Body of pancreas (tissue), 4 donors: ENCODE results near the gene VAV2. TPM values are rescaled to one million over a fixed set of nuclear protein-coding genes. Genes with fewer than 3 reads are reported as not detected.

Source experiments
- ATAC-seq: fragments of 150-250 bp; one replicate; pipeline ENCODE4 v1.9.1; 2016
- DNase-seq, 4 donors: peaks; one replicate each; pipeline ENCODE4 v3.0.0-alpha.2; 2019
- H3K27ac ChIP-seq, 4 donors: fragments of 200-600 bp; sonication (generic); 1 replicate in 3 of 4; 2 replicates in 1 of 4; pipeline versions ENCODE4 v1.5.1 to v1.6.1; 2016 to 2019; ENCODE audit warnings: mild to moderate bottlenecking in 1 of 4, mixed read lengths in 1 of 4, moderate library complexity in 1 of 4
- H3K27me3 ChIP-seq, 2 donors: fragments of 200-600 bp; sonication (generic); one replicate each; pipeline ENCODE4 v1.6.0; 2016; ENCODE audit warnings: mild to moderate bottlenecking in 1 of 2
- H3K36me3 ChIP-seq, 2 donors: fragments of 200-600 bp; sonication (generic); replicated peaks in 1 of 2; 2 replicates each; pipeline ENCODE4 v1.5.1; 2016; ENCODE audit warnings: low read depth in 2 of 2; ENCODE audit not compliant: insufficient read depth in 1 of 2
- H3K4me1 ChIP-seq: fragments of 200-600 bp; sonication (generic); one replicate; pipeline ENCODE4 v1.6.0; 2016
- H3K4me3 ChIP-seq, 2 donors: fragments of 200-600 bp; sonication (generic); 1 replicate in 1 of 2; 2 replicates in 1 of 2; pipeline ENCODE4 v1.5.1; 2016 to 2019
- H3K9me3 ChIP-seq, 3 donors: fragments of 200-600 bp; sonication (generic); 1 replicate in 2 of 3; 2 replicates in 1 of 3; pipeline ENCODE4 v1.5.1; 2016
- POLR2A ChIP-seq, 3 donors: fragments of 450-650 bp; IDR thresholded peaks; one replicate each; pipeline ENCODE4 v1.6.1; 2016; ENCODE audit warnings: antibody characterized with exemption in 3 of 3, mild to moderate bottlenecking in 2 of 3
- WGBS, 2 donors: methylation state at CpG; one replicate each; pipeline ENCODE4 v1.1.5; 2017; 5-methylcytosine and 5-hydroxymethylcytosine counted together
- intact Hi-C: fragments of 100-400 bp; cut with DNase I; formaldehyde crosslinking; loops from one replicate; pipeline ENCODE4 v1.15.1; 2023
- total RNA-seq, 2 donors: library from RNA; depleted of rRNA; stranded (reverse); fragments of >200 nt; gene quantifications; one replicate each; pipeline ENCODE4 v1.1.0, GENCODE V29; 2016
- TF ChIP-seq, protein P1 (sequence below), 7 experiments: fragments of 450-650 bp in 4 of 7; fragments of 200-600 bp in 3 of 7; sonication (generic) in 3 of 7; IDR thresholded peaks; one replicate each; pipeline ENCODE4 v1.5.1; 2016 to 2019; ENCODE audit warnings: antibody characterized with exemption in 7 of 7

VAV2 gene
- total RNA-seq, 2 donors from 2014 or later = 31.6 to 32.3 TPM

DNA sequence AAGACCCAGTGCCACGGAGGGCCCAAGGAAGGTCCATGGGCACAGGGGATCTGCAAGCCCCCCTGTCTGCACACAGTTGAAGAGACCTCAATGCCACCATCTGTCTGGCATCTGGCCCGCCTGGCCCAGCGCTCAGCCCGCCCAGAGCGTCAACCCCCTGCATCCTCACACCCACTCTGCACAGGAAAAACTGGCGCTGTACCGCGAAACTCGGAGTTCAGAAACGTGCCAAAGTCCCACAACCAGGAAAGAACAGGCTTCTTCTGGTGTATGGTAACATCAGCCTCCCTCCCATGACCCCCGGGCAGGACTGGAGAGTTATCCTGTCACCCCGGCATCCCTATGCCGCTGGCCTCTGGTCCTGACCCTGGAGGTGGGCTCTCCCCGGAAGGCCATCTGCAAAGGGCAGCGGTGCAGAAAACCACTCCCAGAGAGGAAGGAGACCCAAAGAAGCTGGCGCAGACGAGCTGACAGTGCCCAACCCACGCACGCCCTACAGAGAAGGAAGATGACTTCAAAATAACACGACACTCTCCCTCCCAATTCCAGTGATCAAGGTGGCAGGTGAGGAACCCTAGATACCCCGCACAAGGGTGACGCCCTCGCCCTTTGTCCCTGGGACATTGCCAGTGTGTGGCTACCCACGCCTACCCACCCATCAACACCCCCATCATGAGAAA is 18.9 kb downstream of the VAV2 start:
- Histone ChIP-seq H3K27me3 (no peaks in the 10 kb centered on the region), H3K36me3 (no peaks in the 10 kb centered on the region), H3K9me3 (no peaks in the 10 kb centered on the region), H3K4me1 (peaks cover 74% of the 10 kb centered on the region), H3K4me3 (no peak overlapping the region), H3K27ac (peak overlapping the region; percentile 64 to 93 (median 73))
- TF ChIP-seq, protein P1, sequence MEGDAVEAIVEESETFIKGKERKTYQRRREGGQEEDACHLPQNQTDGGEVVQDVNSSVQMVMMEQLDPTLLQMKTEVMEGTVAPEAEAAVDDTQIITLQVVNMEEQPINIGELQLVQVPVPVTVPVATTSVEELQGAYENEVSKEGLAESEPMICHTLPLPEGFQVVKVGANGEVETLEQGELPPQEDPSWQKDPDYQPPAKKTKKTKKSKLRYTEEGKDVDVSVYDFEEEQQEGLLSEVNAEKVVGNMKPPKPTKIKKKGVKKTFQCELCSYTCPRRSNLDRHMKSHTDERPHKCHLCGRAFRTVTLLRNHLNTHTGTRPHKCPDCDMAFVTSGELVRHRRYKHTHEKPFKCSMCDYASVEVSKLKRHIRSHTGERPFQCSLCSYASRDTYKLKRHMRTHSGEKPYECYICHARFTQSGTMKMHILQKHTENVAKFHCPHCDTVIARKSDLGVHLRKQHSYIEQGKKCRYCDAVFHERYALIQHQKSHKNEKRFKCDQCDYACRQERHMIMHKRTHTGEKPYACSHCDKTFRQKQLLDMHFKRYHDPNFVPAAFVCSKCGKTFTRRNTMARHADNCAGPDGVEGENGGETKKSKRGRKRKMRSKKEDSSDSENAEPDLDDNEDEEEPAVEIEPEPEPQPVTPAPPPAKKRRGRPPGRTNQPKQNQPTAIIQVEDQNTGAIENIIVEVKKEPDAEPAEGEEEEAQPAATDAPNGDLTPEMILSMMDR (IDR thresholded peaks at IDR 0.05) = no peak
- ATAC-seq (no peak), DNase-seq (peak in 2 of 4 donors; percentile 44 to 46)
- 85 to 88% methylated on average over 8 to 23 of the region's 24 CpGs for WGBS, 2 donors
- intact Hi-C loops = no loop called here

DNA sequence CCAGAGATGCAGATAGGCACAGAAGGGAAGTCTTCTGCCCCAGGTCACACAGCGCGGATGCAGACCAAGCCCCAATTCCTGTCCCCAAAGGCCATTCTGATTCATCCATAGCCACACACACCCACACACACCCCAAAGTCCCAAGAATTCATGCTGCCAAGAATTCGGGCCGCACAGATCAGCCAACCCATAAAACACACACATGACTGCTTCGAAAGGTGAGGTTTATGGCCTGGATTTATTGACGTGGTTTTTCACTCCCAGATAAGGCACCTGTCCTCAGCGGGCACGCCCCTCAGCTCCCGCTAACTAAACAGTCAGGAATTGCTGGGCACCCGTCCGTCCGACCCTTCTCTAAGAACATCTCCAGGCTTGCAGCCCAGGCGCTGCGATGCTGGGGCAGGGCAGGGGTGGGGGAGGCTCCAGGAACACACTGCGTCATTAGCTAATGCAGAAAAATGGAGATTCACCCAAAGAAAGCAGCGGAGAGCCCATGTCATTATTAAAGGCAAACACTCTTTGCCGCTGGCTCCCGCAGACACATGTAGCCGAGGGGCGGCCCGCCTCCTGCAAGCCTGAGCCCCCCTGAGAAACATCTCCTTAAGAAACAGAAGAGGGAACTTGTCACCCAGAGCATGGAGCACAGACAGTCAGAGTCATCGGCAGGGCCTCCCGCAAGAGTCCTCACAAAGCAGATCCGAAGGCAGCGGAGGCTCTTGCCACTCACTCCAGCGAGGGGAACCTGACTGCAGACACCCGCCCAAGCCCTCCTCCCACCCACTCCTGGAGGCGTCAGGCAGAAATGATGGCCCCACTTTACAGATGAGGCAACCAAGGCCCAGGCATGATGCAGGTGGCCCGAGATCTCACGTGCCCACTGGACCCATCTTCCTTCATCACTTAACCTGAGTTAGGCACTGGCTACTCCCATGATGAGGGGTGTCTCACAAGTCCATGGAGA is 19.9 kb downstream of the VAV2 start:
- ATAC-seq (no peak), DNase-seq (peak in 2 of 4 donors; percentile 22 to 35)
- H3K4me1 ChIP-seq = peaks cover 64% of the 10 kb centered on the region
- no peaks in the 10 kb centered on the region for H3K9me3 ChIP-seq
- H3K27me3 ChIP-seq = no peaks in the 10 kb centered on the region
- WGBS, 2 donors = 58 to 66% methylated on average over 11 to 30 of the region's 30 CpGs
- H3K4me3 ChIP-seq = no peak overlapping the region
- H3K27ac ChIP-seq = peak overlapping the region in 3 of 4 donors; percentile 25 to 93 (median 52)
- intact Hi-C loops = no loop called here
- H3K36me3 ChIP-seq = no peaks in the 10 kb centered on the region
- no peak for TF ChIP-seq POLR2A (IDR thresholded peaks at IDR 0.05)
- TF ChIP-seq, protein P1 (IDR thresholded peaks at IDR 0.05) = no peak

DNA sequence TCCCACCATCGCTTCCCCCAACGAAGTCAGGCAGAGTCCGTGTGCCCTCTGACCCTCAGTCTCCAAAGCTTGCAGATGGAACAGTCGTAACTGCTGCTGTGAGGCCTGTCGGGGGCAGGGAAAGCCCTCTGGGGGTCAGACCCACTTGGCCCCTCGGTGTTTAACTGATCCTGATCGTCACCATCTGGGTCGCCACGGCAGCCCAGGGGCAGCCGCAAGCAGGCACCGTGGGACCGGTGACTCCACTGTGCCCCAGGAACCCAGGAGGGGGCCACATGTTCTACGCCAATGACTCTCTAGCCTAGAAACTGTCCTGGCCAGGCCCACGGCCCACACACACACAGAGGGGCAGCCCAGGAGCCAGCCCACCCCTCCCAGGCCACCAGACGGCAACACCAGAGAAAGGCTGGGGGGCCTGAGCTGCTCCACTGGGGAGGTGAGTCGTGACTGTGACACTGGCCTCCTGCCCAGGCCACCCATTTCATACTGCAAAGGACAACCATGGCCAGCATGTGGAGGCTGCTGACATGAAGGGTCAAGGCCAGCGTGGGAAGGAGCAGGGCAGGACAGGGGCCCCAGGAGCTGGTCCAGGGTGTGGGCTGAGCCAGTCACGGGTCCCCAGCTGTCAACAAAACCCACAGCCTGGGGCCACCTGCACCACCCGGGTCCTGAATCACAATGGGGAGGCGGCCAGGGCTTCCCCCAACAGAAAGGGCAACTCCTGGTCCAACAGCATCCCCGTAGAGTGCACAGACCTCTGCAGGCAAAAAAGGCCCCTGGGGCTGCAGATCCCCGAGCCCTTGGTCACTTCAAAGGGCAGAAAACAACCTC is 20.8 kb downstream of the VAV2 start:
- no peak for TF ChIP-seq POLR2A (IDR thresholded peaks at IDR 0.05)
- TF ChIP-seq, protein P1 (IDR thresholded peaks at IDR 0.05) = no peak
- Histone ChIP-seq H3K27me3 (no peaks in the 10 kb centered on the region), H3K4me1 (peaks cover 55% of the 10 kb centered on the region), H3K9me3 (no peaks in the 10 kb centered on the region), H3K4me3 (no peak overlapping the region), H3K27ac (peak overlapping the region; percentile 21 to 57 (median 38)), H3K36me3 (no peaks in the 10 kb centered on the region)
- DNase-seq (peak in 2 of 4 donors; percentile 32 to 41), ATAC-seq (no peak)
- intact Hi-C loops = no loop called here
- WGBS, 2 donors = 76 to 83% methylated on average over 10 to 21 of the region's 22 CpGs

DNA sequence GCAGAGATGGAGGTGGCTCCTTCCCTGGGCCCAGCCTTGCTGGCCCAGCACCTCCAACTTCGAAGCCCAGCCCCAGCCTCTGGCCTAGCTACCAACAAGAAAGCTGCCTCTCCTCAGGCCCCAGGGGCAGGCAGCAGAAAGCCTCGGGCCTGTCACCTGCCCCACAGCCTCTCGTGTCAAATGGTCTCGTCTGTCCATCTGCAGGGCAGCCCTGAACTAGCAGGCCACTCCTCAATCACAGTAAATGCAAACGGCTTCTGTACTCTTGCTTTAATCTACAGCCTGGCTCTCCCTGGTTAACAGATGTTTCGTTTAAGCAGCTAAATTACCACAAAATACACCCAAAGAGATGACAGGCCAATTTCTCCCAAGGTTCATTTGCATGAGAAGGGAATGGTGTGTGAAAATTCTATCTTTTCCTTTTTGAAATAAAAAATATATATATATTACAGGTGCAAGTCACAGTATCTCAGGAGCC is 21.5 kb downstream of the VAV2 start:
- Histone ChIP-seq H3K27me3 (no peaks in the 10 kb centered on the region), H3K9me3 (no peaks in the 10 kb centered on the region), H3K27ac (no peak overlapping the region), H3K36me3 (no peaks in the 10 kb centered on the region), H3K4me1 (peaks cover 47% of the 10 kb centered on the region), H3K4me3 (no peak overlapping the region)
- TF ChIP-seq, protein P1 (IDR thresholded peaks at IDR 0.05) = no peak
- TF ChIP-seq POLR2A (IDR thresholded peaks at IDR 0.05) = no peak
- no peak for ATAC-seq
- intact Hi-C loops = no loop called here
- peak in 1 of 4 donors; percentile 10 for DNase-seq
- 29 to 57% methylated on average over 5 to 6 of the region's 6 CpGs for WGBS, 2 donors
